ENCODE results near the gene MTMR8. TPM values are rescaled to one million over a fixed set of nuclear protein-coding genes. Genes with fewer than 3 reads are reported as not detected.
"Not testable (repeated sequence)": the region's sequence is repeated elsewhere in the genome, so short reads cannot be mapped to it uniquely, and the experiment has no call there.

Gene MTMR8
- total and polyA plus RNA-seq, 2 donors (not counting 1 experiment from before 2014, with no cell fraction given) = 0.07 to 0.66 TPM

- H3K79me2 ChIP-seq (ENCODE audit: control insufficient read depth, insufficient read depth, low read length) = no peaks in the 10 kb centered on the region
- no peak overlapping the region for H3K4me2 ChIP-seq (ENCODE audit: extremely low read depth, insufficient read depth, low read length)
- no peaks in the 10 kb centered on the region for H3K9me3 ChIP-seq (ENCODE audit: control insufficient read depth, insufficient read depth, low read depth, low read length)
- no peaks in the 10 kb centered on the region for H3K27me3 ChIP-seq (ENCODE audit: control insufficient read depth, insufficient read depth, low read length)
- no peak overlapping the region for H3K9ac ChIP-seq (ENCODE audit: insufficient read depth, low read length)
- no peak overlapping the region for H3K27ac ChIP-seq (ENCODE audit: insufficient read depth, low read length)
- no peaks in the 10 kb centered on the region for H3K36me3 ChIP-seq (ENCODE audit: control insufficient read depth, insufficient read depth, low read length)
- H4K20me1 ChIP-seq (ENCODE audit: control insufficient read depth, extremely low read depth, insufficient read depth, low read length) = no peaks in the 10 kb centered on the region
- H3K4me3 ChIP-seq (replicated peaks in 1 of 4; ENCODE audit: control extremely low read depth in 1 of 4, insufficient read depth in 1 of 4, low read depth in 3 of 4, low read length in 4 of 4) = no peak overlapping the region
- DNase-seq (ENCODE audit: low read depth in 2 of 2) = no peak
- H2AFZ ChIP-seq (ENCODE audit: low read length) = no peak overlapping the region
- no peaks in the 10 kb centered on the region for H3K4me1 ChIP-seq (ENCODE audit: control insufficient read depth, extremely low read depth, insufficient read depth, low read length)
- no peak for TF ChIP-seq EZH2 (IDR thresholded peaks at IDR 0.05; ENCODE audit: low read length, missing control alignments)
- TF ChIP-seq CTCF (conservative IDR thresholded peaks at IDR 0.05 in 1 of 2, IDR thresholded peaks at IDR 0.05 in 1 of 2; ENCODE audit: low read depth in 1 of 2, low read length in 2 of 2) = no peak
Observed at GRCh38 chrX:64427281-64427680, 32.0 kb upstream of the MTMR8 start.

- not testable (repeated sequence) for H3K79me2 ChIP-seq (ENCODE audit: control insufficient read depth, insufficient read depth, low read length); H3K36me3 ChIP-seq (ENCODE audit: control insufficient read depth, insufficient read depth, low read length); H3K27ac ChIP-seq (ENCODE audit: insufficient read depth, low read length); H4K20me1 ChIP-seq (ENCODE audit: control insufficient read depth, extremely low read depth, insufficient read depth, low read length); H3K4me2 ChIP-seq (ENCODE audit: extremely low read depth, insufficient read depth, low read length); DNase-seq (ENCODE audit: low read depth in 2 of 2); H3K4me1 ChIP-seq (ENCODE audit: control insufficient read depth, extremely low read depth, insufficient read depth, low read length); H3K9ac ChIP-seq (ENCODE audit: insufficient read depth, low read length); H2AFZ ChIP-seq (ENCODE audit: low read length); H3K4me3 ChIP-seq (replicated peaks in 1 of 4; ENCODE audit: control extremely low read depth in 1 of 4, insufficient read depth in 1 of 4, low read depth in 3 of 4, low read length in 4 of 4); H3K9me3 ChIP-seq (ENCODE audit: control insufficient read depth, insufficient read depth, low read depth, low read length); H3K27me3 ChIP-seq (ENCODE audit: control insufficient read depth, insufficient read depth, low read length)
Observed at GRCh38 chrX:64409730-64410129, 14.5 kb upstream of the MTMR8 start.

- no peak overlapping the region for H3K4me3 ChIP-seq (replicated peaks in 1 of 4; ENCODE audit: control extremely low read depth in 1 of 4, insufficient read depth in 1 of 4, low read depth in 3 of 4, low read length in 4 of 4)
- DNase-seq (ENCODE audit: low read depth in 2 of 2) = no peak
- H2AFZ ChIP-seq (ENCODE audit: low read length) = no peak overlapping the region
- no peaks in the 10 kb centered on the region for H3K36me3 ChIP-seq (ENCODE audit: control insufficient read depth, insufficient read depth, low read length)
- H4K20me1 ChIP-seq (ENCODE audit: control insufficient read depth, extremely low read depth, insufficient read depth, low read length) = no peaks in the 10 kb centered on the region
- no peak overlapping the region for H3K9ac ChIP-seq (ENCODE audit: insufficient read depth, low read length)
- no peaks in the 10 kb centered on the region for H3K79me2 ChIP-seq (ENCODE audit: control insufficient read depth, insufficient read depth, low read length)
- no peak overlapping the region for H3K4me2 ChIP-seq (ENCODE audit: extremely low read depth, insufficient read depth, low read length)
- H3K9me3 ChIP-seq (ENCODE audit: control insufficient read depth, insufficient read depth, low read depth, low read length) = no peaks in the 10 kb centered on the region
- no peaks in the 10 kb centered on the region for H3K27me3 ChIP-seq (ENCODE audit: control insufficient read depth, insufficient read depth, low read length)
- TF ChIP-seq EZH2 (IDR thresholded peaks at IDR 0.05; ENCODE audit: low read length, missing control alignments) = no peak
- no peak for TF ChIP-seq CTCF (conservative IDR thresholded peaks at IDR 0.05 in 1 of 2, IDR thresholded peaks at IDR 0.05 in 1 of 2; ENCODE audit: low read depth in 1 of 2, low read length in 2 of 2)
- H3K27ac ChIP-seq (ENCODE audit: insufficient read depth, low read length) = no peak overlapping the region
- no peaks in the 10 kb centered on the region for H3K4me1 ChIP-seq (ENCODE audit: control insufficient read depth, extremely low read depth, insufficient read depth, low read length)
Observed at GRCh38 chrX:64398088-64398487, 2.8 kb upstream of the MTMR8 start.
